GM21723 (cell line): ENCODE results near the gene JARID2.

Experiments used
- ATAC-seq: cut with Tn5 transposase; IDR thresholded peaks from one replicate; pipeline ENCODE4 v1.9.1; 2021; ENCODE audit warnings: mild to moderate bottlenecking, moderate library complexity; ENCODE audit not compliant: unreplicated experiment

Gene JARID2

DNA sequence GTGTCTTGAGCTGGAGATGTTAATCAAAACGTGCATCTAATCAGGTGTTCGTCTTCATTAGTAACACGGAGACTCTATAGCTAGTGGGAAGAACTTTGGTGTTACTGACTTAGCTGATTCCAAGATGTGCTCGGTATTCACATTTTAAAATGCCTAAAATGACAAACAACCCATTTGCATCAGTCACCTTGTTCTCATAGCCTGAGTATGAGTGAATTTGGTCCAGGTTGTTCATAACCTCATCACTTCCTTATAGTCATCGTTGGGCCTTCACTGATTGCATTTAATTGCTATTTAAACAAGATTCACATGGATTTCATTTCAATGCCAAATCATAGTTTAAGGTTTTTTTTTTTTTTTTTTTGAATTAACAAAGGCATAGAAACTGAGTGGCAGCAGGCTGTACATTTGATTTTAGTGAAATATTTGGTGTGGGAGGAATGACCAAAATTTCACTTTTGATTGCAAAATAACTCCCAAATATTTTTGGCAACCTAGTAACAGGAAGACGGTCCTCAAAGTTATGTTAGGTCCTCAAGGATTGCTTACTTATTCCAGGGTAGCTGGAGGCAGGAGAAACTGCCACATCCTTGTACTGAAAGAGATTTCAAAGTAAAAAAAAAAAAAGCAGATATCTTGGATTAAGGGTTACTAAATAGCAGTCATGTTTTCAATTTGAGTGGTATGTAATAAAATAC is 104.7 kb downstream of the JARID2 start:
- no peak for ATAC-seq

DNA sequence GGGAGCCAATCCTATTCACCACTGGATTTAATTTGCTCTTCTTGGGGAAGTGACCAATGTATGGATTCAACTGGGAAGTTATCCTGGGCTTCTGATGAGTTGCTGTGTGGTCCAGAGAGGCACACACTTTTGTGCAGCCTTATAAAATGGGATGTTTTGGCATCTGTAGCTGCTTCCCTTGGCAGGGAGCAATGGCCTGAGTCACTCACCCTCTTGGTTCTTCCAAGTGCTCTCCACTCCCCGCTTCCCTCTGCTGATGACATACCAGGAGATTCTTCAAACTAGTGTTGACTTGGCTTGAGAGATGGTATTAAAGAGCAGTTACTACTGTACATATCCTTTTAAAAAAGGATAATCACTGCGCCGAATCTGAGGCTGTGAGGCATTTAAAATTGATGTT is 105.8 kb downstream of the JARID2 start:
- no peak for ATAC-seq

GRCh38 chr6:15352220-15352619 is 106.4 kb downstream of the JARID2 start:
- no peak for ATAC-seq

GRCh38 chr6:15352845-15353244 is 107.0 kb downstream of the JARID2 start:
- no peak for ATAC-seq

DNA sequence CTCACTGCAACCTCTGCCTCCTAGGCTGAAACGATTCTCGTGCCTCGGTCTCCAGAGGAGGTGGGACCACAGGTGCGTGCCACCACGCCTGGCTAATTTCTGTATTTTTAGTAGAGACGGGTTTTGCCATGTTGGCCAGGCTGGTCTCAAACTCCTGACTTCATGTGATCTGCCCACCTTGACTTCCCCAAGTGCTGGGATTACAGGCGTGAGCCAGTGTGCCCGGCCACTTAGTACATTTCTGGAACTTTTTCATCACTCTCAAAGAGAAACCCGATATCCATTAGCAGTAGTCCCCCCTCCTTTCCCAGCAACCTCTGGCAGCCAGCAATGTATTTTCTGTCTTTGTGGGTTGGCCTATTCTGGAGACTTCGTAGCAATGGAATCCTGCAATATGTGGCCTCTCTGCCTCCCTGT is 109.8 kb downstream of the JARID2 start:
- ATAC-seq: no peak

- ATAC-seq: no peak
These were observed 110.3 kb downstream of the JARID2 start for GRCh38 chr6:15356179-15356578.

GRCh38 chr6:15356937-15357336 is 111.1 kb downstream of the JARID2 start:
- no peak for ATAC-seq

GRCh38 chr6:15357782-15358181 is 111.9 kb downstream of the JARID2 start:
- no peak for ATAC-seq

DNA sequence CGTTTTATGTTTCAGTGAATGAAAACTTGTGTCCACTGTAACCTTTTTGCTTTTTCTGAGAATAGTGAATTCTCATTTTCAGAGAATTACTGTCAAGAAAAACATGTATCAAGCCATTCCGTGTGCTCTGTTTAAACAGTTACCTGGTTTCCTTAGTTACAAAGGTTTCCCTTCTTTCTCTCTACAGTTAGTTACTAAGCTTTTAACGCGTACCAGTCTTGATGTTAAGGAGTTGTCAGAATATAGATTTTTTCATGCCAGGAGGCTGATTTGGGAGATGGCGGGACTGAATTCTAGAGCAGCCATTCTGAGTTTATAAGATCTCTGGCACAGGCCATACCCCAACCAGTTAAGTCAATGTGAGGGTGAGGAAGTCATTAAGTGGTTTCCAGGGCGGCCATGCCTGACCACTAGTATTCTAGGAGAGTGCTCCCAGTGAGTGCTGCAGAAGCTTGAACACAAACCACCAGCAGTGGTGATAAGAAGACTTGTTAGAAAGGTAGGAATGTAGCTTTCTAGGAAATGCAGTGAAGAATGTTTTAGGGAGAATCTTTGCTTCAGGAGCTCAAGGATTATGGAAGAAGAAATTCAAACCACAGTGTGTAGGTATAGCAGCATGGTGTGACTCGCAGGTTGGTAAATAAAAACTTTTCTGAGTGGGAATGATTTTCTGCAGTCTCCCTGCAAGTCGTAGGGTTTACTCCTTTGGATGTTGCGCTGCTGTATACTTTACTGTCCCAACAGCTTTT is 112.9 kb downstream of the JARID2 start:
- ATAC-seq: no peak

- ATAC-seq: peak; percentile 61
These were observed 113.5 kb downstream of the JARID2 start for GRCh38 chr6:15359335-15359862.

DNA sequence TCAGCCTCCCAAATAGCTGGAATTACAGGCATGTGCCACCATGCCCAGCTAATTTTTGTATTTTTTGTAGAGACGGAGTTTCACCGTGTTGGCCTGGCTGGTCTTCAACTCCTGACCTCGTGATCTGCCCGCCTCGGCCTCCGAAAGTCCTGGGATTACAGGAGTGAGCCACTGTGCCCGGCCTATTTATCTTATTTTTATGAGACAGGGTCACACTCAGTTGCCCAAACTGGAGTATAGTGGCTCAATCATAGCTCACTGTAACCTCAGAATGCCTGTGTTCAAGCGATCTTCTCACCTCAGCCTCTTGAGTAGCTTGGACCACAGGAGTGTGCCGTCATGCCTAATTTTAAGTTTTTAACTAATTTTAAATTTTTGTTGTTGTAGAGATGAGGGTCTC is 114.4 kb downstream of the JARID2 start:
- no peak for ATAC-seq

GRCh38 chr6:15361197-15361596 is 115.3 kb downstream of the JARID2 start:
- ATAC-seq: no peak

GRCh38 chr6:15362274-15363160 is 116.6 kb downstream of the JARID2 start:
- no peak for ATAC-seq

DNA sequence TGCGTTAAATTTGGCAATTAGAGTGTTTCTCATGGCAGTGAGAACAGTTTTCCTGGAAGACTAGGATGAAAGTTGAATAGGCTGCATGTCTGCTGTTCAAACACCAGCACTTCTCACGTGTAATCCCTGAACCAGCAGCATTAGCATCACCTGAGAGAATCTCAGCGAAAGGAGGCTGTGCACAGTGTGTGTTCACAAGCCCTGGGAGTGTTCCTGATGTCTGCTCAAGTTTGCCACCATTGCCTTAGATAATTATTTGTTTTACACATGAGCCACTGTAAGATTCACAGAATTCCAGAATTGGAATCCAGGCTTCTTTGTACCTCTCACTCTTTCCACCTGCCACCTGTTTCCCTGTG is 117.3 kb downstream of the JARID2 start:
- ATAC-seq: no peak

- peak; percentile 46 for ATAC-seq
These were observed 117.9 kb downstream of the JARID2 start for GRCh38 chr6:15363523-15364400.

DNA sequence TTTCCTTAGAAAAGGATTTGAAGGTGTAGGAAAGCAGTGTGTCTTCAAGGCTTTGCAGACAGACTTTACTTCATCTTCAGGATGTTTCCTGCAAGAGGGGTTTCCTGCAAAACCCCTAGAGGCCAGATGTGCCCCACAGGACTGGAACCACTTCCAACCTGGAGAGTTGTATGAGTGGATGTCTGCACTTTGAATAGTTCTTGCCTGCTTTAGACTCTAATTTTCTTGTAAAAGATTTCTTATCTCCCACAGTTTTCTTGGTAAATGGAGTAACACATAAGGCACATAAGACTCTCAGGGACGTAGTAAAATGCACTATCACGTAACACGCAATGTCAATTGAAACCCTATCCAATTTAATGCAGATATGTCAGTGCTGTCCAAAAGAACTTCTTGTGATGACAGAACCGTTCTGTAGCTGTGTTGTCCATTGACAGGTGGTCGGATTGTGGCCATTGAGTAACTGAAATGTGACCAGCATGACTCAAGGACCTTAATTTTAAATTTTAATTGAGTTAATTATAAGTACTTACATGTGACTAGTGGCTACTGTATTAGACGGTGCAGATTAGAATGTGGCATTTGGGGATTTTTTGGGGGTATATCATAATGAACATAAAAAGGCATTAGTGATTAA is 118.7 kb downstream of the JARID2 start:
- peak; percentile 12 for ATAC-seq

- no peak for ATAC-seq
These were observed 119.4 kb downstream of the JARID2 start for GRCh38 chr6:15365273-15365687.

- no peak for ATAC-seq
These were observed 120.2 kb downstream of the JARID2 start for GRCh38 chr6:15366003-15366535.

GRCh38 chr6:15366879-15367278 is 121.0 kb downstream of the JARID2 start:
- ATAC-seq: no peak

DNA sequence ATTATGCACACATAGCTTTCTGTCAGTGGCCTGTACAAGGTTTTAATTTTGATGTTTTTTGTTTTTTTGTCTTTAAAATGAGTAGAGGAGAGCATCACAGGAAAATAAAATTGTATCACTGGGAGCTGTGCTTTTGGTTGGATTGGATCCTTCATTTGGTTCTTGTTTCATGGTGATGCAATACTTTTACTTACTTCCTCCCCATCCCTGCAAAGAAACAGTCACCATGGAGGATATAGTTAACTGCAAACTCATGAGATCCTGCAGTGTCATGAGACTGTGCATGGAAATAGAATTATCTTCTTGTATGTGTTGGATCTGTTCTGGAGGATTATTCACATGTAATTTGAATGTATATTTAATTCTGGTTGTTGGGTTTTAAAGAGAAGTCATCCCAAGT is 122.3 kb downstream of the JARID2 start:
- no peak for ATAC-seq
